Activated CD4-positive, alpha-beta T cell treated with anti-CD3 and anti-CD28 coated beads, Interleukin-2, Interleukin-6, amounts not matched to agents 100 ng/mL and 50 ng/mL, durations not matched to agents 16 hours and 8 hours (primary cell): ENCODE results near the gene SLC6A9.

Experiments
- DNase-seq: peaks from one replicate; pipeline ENCODE4 v3.0.0-alpha.2; 2020

Gene SLC6A9

DNA sequence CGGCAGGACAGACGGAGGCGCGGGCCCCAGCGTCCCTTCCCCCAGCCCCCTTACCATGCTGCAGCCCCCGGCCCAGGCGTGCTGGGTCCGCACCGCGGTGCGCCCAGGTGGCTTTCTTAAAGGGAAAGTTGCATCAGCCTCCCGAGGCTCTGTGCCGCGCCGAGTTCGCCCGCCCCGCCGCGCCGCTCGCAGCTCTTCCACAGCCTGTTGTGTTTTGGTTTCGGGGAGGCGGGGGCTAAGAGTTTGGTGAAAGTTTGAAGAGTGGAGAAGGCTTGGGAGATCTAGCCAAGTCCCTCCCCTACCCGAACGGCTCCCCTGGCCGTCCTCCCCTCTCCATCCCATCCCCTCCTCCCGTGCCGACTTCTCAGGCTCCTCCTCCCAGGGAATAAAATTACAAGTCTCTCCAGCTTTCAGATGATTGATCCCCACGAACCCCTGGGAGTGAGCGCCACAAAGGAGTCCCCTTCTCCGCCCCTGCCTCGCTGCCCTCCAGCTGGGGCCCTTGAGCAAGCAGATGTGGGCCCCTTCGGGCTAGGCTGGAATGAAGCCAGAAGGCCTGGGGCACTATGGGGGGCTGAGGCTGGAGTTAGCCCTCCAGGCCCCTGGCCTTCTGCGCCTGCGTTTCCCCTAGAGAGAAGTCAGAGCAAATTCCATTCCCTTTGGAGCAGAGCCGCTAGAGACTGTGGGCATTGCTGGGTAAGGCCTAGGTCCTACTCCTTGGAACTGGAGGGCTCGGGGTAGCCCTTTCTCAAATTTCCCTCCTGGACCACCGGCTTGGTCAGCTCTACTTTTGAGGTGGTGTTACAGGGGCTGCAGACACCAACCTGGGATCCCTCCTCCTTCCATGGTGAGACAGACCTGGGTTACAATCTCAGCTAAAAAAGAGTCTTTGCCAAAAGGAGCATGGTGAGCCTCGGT lies at the start of gene SLC6A9:
Gene SLC6A9 (minus strand): TSS at position 211 of the 918 bp plus-strand sequence. CDS start 7,185 bp downstream, outside the sequence.
- DNase-seq: peak; percentile 45

DNA sequence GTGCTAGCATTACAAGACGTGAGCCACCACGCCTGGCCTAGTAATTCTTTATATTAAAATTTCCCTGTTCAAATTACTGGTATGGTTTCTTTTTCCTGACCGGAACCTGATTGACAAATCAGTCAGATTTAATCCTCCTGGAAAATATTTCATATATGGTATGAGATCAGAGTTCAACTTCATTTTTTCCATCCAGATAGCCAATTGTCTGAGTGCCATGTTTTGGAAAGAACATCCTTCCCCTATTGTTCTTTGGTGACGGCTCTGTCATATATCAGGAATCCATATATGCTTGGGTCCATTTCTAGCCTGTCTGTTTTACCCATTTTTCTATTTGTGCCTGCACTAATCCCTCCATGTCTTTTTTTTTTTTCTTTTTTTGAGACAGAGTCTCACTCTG lies 48.3 kb upstream of the SLC6A9 start:
- no peak for DNase-seq

DNA sequence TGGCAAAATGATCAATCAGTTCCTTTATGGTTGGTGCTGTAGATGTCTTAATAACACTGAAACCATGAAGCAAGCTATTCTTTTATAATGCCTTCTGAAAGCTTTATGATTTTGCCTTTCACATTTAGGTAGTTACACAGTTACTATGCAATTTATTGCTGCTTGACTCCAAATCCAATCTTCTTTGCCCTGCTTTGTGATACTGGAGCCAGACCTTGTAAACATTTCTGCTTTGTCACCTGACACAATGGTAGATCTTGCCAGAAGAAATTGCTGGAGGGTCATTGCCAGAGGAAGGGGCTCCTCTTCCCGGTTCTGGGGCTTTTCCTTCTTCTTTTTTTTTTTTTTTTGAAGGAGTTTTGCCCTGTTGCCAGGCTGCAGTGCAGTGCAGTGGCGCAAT lies 46.8 kb upstream of the SLC6A9 start:
- no peak for DNase-seq

DNA sequence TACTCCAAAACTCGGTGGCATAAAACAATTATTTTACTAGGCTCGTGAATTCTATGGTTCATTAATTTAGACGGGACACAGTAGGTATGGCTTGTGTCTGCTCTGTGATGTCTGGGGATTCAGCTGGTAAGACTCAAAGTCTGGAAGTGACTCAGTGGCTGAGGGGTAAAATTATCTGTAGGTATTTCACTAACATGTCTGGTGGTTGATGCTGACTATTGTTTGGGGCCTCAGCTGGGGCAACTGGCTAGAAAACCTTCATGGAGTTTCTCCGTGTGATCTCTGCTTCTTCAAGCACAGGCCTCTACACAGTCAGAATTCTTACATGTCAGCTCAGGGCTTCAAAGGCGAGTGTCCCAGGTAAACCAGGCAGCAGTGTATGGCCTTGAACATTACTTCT lies 46.2 kb upstream of the SLC6A9 start:
- no peak for DNase-seq

DNA sequence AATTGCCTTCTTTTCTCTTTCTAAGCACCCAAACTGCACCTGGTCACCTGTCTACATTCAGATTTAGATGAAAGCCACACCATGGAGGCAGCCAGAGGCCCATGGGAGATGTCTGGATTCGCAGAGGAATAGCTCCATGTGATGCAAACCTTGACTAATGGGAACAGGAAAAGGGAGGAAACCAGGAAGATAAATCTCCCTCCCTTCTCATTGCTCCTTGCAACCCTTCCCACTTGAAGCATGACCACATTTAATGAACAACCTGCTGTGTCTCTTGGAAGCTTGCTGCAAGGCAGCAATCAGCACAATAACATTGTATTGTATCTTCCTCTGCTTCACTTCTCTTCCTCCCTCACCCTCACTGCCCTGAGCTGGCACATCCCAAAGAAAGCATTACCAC lies 44.8 kb upstream of the SLC6A9 start:
- no peak for DNase-seq

DNA sequence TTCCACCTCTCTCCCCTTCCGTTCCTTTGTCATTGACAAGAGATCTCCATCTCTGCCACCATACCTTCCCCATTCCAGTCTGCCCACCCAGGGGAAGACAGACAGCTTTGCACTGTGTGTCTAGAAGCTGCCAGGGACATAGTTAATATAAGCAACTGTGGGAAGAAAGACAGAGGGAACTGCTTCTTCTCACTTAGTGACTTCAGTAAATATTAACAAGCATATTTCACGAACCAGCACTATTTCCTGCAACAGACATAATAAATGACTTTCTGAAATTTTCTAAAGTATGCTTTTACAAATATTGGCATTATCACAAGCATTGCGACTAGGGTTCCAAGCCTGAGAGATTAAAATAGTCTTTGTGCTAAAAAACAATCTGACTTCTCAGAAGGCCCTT lies 43.2 kb upstream of the SLC6A9 start:
- no peak for DNase-seq

DNA sequence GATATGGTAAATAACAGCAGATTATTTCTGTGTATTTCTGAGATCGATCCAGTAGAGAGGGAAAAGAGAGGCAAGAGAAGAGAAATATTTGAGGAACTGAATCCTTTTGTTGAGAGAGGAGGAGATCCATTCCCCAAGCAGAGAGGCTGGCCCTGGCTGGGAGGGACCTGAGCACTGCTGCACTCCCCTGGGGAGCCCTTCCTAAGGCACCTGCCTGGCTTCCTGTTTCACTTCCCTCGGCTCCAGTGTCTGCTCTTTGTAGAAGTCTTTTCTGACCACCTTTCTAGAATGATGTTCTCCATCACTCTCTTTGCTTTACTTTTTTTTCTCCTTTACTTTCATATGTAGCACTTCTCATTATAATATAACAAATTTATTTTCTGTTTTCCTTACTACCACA lies 42.3 kb upstream of the SLC6A9 start:
- DNase-seq: no peak

DNA sequence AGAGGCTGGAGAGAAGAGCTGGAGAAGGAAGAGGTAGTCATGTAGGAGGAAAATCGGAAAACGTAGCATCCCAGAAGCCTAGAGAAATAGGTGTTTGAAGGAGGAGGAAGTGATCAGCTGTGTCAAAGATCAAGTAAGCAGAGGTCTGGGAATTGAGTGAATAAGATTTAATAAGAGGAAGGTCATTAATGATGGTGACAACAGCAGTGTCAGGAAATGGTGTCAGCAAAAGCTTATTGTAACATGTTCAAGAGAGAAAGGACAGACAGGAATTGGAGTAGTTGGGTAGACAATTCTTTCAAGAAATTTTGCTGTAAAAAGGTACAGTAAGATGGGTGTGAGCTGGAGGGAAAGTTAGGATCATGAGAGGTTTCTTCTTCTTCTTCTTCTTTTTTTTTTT lies 41.6 kb upstream of the SLC6A9 start:
- DNase-seq: no peak

DNA sequence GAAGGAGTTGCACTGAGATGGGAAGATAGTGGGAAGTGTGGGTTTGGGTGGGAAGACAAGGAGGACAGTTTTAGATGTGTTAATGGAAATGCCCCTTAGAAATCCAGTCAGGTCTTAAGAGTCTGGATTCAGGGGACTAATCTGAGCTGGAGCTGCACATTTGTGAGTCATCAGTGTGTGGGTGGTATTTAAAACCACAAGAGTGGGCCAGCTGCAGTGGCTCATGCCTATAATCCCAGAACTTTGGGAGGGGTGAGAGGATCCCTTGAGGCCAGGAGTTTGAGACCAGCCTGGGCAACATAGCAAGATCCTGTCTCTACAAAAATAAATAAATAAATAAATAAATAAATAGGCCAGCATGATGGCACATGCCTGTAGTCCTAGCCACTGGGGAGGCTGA lies 40.9 kb upstream of the SLC6A9 start:
- no peak for DNase-seq

DNA sequence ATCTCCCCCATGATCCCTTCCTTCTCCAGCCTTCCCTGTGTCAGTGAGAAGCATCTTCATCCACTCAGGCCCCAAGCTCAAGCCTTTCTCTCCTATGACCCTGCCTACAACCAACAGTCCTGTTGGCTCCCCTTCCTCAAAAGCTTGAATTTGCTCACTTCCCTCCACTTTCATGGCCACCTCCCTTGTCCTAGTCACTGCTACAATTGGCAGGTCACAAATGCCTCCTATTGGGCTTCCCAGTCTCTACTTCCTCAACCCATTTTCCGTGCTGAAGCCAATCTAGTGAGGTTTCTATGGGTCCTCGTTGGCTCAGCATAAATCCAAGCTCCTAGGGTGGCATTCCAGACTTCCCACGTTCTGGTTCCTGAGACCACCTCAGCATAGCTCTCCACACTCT lies 40.2 kb upstream of the SLC6A9 start:
- DNase-seq: no peak

DNA sequence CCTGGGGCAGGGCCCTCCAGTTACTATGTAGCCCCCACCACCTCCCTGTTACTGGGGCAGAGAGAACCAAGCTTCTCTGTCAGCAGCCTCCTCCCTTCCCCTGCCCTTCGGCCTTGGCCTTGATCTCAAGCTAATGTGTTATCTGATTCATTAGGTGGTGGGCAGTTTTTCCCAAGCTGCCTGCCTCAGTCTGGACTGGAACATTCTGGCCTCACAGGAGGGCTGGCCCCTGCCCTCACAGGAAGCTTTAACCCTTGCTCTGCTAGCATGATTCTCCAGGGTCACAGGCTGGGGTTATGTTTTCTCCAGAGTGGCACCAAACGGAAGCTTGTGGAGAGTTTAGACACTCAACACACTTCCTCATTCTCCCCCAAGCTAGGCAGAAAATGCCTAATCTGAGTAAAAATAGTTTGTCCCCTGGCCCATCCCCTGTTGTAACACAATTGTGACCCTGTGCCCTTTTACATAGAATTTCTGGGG lies 37.2 kb upstream of the SLC6A9 start:
- no peak for DNase-seq

DNA sequence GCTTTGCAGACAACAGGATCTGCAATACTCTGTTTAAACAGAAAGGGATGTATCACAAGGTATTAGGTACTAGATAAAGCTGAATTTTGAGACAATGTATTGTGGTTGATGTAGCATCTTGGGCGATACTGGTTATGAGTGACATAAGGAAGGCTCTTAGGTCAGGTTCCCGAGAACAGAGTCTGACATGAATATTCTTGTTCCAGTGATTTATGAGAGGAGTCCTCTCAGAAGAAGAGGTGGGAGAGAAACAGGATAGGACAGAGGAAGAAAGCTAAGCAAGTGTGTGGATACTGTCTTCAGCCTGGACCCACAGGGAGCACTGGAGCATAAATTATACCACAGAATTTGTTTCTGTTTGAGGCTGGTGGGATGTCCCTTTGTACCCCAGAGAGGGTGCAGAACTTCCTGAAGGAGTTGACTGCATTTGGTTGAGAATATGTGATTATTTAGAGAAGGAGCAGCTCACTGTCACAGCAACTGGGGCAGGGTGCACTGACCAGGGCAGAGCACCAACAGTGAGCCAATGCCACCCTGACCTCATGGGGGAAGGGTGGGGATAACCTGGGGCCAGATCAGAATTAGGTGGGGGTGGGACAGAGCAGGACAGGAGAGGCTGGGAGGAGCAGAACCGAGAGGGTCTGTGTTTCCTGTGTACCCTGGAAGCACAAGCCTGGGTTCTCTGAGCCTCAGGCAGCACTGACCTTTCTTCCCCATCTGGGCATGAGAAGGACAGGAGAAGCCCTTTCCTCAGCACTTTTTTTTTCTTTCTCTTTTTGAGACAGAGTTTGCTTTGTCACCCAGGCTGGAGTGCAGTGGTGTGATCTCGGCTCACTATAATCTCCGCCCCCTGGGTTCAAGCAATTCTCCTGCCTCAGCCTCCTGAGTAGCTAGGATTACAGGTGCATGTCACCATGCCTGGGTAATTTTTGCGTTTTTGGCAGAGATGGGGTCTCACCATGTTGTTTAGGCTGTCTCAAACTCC lies 36.3 kb upstream of the SLC6A9 start:
- DNase-seq: no peak

DNA sequence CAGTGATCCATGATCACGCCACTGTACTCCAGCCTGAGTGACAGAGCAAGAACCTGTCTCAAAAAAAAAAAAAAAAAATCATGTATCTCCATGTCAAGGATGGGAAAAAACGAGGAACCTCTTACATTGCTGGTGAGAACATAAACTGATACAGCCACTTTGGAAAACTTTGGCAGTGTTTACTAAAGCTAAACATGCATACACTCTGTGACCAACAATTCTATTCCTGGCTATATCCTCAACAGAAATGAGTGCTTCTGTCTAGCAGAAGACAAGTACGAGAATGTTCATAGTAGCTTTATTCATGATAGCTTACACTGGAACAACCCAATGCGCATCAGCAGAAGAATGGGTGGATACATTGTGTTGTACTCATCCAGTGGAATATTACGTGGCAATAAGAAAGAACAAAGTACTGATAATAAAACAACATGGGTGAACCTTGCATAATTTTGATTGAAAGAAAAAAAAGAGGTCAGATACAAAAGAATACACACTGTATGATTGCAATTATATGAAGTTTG lies 31.5 kb upstream of the SLC6A9 start:
- no peak for DNase-seq

DNA sequence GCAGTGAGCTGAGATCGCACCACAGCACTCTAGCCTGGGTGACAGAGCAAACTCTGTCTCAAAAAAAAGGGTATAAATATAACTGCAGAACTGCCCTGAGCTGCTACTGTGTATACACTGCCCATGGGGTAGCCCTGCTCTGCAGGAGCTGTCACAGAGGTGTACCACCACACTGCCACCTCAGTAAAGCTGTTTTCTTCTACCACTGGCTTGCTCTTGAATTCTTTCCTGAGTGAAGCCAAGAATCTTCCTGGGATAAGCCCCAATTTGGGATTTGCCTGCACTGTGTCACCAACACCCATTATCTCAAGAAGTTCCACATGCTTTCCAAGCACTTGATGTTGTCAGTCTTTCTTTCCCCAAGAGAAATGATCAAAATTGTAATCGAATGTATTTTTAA lies 30.6 kb upstream of the SLC6A9 start:
- no peak for DNase-seq

DNA sequence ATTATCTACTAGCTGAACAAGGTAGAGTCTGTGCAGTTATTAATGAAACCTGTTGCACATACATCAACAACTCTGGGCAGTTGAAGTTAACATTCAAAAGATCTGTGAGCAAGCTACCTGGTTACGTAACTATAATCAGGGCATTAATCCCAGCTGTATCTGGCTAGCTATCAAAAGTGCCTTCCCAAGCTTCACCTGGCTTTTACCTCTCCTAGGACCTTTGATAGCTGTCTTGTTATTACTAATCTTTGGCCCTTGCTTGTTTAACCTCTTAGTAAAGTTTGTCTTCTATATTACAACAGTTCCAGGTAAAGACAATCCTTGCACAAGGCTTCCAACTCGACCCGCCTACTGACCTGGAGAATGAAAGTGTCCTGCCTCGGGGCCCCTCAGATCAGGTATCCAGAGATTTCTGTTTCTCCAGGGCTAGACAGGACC lies 29.6 kb upstream of the SLC6A9 start:
- no peak for DNase-seq

DNA sequence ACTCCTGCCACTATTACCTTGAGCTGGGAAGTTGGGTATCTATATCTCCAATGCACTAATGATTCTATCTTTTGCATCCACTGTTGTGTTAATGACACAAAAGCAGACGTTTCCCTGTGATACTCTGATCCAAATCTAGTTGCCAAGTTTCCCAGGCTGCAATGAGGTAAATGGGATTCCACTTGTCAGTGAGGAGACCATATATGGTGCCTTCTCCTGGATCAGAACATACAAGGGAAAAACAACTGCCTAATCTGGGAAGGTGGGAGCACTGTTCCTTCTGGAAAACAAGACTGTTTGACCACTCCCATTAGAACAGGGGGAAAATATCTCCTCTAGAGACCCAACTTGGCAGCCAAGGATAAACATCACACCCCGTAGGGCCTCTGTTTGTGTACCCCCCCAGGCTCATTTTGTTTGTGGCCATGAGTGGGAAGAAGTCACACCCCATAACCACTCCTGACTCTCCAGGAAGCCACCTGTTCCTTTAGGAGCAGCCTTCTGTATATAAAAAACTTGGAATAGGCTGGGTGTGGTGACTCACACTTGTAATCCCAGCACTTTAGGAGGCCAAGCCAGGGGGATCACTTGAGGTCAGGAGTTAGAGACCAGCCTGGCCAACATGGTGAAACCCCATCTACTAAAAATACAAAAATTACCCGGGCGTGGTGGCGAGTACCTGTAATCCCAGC lies 28.5 kb upstream of the SLC6A9 start:
- no peak for DNase-seq

DNA sequence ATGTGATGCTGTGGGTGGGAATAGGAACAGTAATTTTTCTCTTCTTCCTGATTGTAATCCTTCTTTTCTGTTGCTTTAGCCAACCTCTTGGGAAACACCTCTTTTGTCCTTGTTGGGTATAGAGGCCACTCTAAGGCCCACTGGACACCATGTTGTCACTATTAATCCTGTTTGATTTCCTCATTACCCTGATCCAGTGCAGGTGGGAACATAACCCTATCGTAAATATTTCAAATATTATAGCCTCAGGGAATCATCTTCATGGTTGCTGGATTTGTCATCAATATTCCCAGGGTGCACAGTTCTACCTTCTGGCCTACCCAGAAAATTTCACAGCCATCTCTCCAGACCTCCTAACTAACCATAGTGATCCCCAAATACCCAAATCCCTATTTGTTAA lies 27.9 kb upstream of the SLC6A9 start:
- DNase-seq: no peak

DNA sequence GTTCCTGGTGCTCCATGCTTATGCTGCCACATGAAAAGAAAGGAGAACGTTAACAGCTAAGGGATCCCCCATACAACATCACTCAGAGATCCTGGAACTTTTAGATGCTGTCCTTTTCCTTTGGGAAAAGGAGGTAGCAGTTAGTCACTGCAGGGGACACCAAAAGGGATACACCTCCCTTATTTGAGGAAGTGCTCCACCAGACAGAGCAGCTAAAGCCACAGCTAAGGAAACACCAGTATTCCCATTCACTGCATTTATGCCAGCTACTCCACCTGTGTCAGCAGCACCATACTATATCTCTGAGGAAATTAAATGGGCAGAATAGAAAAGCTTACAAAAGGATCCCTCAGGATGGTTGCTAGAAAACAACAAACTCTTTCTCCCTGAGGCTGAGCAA lies 26.0 kb upstream of the SLC6A9 start:
- no peak for DNase-seq

DNA sequence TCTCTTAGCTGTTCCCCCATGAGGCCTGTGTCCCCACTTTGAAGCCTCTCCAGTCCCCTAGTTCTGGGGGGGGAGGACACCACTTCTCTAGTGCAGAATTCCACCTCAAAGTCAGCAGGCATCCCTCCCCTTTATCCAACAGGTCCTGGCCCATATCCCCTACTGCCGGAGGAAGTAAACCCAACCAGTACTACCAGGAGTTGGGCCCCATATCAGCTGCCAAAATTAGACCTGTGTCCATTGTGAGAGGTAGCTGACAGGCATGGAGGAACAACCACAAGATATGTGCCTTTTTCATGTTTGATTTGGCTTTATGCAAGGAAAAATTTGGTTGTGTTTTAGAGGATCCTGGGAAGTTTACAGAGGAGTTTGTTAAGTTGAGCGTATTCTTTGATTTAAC lies 22.1 kb upstream of the SLC6A9 start:
- no peak for DNase-seq

DNA sequence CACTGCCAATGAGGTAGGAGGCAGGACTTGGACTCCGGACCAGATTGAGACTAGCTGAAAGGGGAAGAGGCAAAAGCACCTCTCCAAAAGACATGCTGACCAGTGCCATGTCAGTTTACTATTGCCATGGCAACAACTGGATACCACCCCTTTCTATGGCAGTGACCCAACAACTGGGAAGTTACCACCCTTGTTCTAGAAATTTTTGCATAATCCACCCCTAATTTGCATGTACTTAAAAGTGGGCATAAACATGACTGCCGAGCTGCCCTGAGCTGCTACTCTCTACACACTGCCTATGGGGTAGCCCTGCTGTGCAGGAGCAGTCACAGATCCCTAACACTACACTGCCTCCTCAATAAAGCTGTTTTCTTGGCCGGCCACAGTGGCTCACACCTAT lies 19.0 kb upstream of the SLC6A9 start:
- no peak for DNase-seq

DNA sequence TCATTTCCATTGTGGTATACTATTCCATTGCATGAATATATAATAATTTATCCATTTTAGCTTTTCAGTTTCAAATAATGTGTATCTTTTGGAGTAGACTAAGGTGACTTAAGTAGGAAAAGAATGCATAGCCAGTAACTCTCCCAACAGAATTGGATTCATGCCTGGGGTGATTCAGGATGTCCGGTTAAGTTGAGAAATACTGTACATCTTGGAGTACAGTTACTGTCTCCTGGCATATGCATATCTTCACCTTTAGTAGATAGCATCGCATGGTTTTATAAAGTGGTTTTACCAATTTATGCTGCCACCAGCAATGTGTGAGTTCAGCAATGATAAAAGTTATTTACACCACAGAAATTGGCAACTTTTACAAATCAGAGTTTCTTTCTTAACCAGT lies 18.6 kb upstream of the SLC6A9 start:
- no peak for DNase-seq

DNA sequence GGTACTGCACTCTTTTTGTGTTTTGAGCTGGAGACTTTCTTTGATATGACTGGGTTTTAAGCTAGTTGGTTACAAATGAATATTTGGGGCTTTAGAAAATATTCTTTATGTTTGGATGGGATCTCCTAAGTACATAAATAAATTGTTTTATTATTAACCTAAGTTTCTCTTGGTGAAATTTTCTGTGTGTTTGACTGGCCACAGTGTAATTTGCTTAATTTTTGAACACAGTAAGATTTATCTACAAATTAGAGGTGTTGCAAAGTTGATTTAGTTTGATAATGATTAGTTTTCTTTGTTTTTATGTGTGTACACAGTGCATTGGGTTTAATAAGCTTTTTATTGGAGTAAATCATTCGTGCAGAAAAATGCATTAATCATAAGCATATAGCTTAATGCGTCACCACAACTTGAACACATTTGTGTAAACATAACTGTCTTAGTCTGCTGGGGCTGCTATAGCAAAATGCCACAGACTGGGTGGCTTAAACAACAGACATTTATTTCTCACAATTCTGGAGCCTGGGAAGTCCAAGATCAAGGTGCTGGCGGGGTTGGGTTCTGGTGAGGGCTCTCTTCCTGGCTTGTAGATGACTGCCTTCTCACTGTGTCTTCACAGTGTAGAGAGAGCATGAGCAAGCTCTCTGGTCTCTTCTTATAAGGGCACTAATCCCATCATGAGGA lies 17.4 kb upstream of the SLC6A9 start:
- no peak for DNase-seq
